Skeletal muscle cell (primary cell): Measurements from ENCODE around the gene SERPINA10.
"Not testable (repeated sequence)": the region's sequence is repeated elsewhere in the genome, so short reads cannot be mapped to it uniquely, and the experiment has no call there.

ENCODE experiments used
- DNase-seq: peaks from one replicate; pipeline ENCODE4 v3.0.0-alpha.2; 2010; ENCODE audit warnings: low read depth
- H3K4me3 ChIP-seq: 2 replicates; pipeline ENCODE4 v1.5.1; 2011; ENCODE audit warnings: low read depth, mild to moderate bottlenecking, control low read depth, low read length, moderate library complexity

The SERPINA10 gene

GRCh38 chr14:94316692-94317091 is 23.6 kb upstream of the SERPINA10 start:
- H3K4me3 ChIP-seq = no peak overlapping the region
- DNase-seq = no peak

DNA sequence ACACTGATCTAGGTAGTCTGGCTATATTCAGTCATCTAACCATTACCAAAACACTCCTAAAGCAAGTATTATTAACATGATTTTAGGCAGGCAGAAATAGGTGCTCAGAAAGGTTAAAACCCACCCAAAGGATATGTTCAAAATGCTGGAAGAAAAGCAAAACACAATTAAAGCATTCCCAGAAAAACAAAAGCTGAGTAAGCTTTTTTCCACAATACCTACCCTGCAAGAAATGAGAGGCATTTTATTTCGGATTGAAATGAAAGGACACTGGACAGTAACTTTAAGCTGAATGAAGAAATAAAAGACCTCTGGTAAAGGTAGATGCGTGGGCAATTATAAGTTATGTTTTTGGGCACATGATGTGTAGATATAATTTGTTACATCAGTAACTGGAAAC is 21.8 kb upstream of the SERPINA10 start:
- no peak overlapping the region for H3K4me3 ChIP-seq
- no peak for DNase-seq

GRCh38 chr14:94313991-94314655 is 21.1 kb upstream of the SERPINA10 start:
- no peak overlapping the region for H3K4me3 ChIP-seq
- DNase-seq = peak; percentile 23

DNA sequence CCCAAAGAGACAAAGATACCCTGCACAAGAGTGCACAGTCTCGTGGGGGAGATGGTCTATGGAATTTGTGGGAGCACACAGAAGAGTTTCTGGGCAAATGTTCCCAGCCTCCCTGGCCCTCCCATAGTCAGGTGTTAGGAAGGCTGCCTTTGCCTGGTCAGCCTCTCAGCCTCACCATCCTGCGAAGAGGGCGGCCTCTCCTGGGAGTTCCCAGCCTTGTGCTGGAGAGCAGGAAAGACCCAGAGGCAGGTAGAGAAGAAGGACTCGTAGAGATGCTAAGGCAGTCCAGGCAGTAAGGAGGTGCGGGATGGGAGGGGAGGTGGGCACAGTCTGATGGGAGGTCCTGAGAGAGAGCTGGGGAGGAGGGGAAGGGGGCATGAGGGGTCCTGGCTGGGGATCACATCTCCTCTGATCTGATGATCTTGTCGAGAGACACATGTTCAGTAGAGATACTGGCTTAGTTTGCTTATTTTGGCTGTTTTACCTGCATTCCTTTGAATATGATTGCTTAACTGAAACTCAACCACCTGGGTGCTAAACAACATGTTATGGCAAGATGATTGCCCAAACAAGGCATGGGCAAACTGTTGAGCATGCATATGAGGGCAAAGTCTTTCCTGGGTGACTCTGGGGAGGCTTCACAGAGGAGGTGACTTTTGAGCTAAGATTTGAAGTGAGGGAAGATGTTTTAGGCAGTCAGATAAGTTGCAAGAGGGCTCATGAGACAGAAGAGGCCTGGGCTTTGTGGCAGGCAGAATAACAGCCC is 19.6 kb upstream of the SERPINA10 start:
- DNase-seq = no peak
- no peak overlapping the region for H3K4me3 ChIP-seq

- no peak overlapping the region for H3K4me3 ChIP-seq
- DNase-seq = no peak
Observed at GRCh38 chr14:94310248-94310647, 17.2 kb upstream of the SERPINA10 start.

DNA sequence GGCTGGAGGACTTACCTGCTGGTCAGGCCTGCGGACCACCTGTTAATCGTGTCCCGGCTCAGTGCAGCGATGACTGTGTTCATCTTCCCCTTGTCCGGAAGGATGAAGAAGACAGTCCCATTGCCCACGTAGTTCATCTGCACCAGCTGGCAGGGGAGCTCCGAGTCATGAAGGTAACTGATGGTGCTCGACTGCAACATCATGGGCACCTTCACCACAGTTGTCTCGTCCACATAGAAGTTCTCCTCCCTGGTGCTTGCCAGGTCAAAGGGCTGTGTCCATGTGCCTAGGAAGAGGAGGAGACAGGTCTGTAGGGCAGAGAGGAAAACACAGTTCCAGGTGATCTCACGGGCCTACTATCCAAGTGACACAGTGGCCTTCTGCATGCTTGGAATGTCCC is 16.7 kb upstream of the SERPINA10 start:
- H3K4me3 ChIP-seq = no peak overlapping the region
- no peak for DNase-seq

GRCh38 chr14:94307410-94307992 is 14.4 kb upstream of the SERPINA10 start:
- no peak overlapping the region for H3K4me3 ChIP-seq
- no peak for DNase-seq

DNA sequence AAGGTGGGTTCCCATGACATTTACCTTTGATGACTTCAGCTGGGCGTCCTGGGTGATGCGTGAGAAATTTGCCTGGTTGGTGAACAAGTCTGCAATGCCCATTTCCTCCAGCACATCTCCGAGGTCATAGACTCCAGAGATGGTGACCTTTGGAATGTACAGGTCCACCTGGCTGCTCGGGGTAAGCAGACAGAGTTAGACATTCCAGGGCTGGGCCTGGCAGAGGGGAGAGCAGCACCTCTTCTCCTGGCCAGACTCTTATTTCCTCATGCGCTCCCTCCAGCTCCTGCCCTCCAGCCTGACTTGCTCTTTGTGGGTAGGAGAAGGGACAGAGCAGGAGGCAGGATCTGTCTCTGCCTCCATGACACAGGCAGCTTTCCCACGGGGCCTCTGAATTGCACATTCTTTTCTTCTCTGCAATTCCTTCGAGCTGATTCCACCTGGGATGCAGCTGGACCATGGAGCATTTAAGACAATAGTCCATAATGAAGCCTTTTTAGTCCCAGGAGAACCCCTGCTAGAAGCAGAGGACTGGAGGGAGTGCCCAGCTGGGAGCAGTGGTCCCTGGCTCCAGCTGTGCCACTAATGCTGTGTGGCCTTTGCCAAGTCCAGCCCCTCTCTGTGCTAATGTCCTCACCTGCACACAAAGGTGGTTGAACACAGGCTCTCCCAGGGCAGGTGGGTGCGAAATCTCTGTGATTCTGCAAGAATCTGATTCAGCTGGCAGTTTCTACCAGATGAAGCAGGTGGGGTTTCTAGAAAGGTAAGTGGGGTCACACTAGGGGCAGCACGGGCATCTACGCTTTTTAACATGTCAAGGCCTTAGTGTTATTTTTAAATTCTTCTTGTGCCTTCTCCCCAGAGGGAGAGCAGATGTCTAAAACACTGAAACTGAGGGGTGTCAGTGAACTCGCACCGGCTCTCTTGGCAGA is 13.2 kb upstream of the SERPINA10 start:
- DNase-seq = no peak

GRCh38 chr14:94305620-94306019 is 12.6 kb upstream of the SERPINA10 start:
- DNase-seq = no peak
- no peak overlapping the region for H3K4me3 ChIP-seq

More for the DNA sequence above, 13.2 kb upstream of the SERPINA10 start:
- no peak overlapping the region for H3K4me3 ChIP-seq

GRCh38 chr14:94304243-94304642 is 11.2 kb upstream of the SERPINA10 start:
- no peak overlapping the region for H3K4me3 ChIP-seq
- no peak for DNase-seq

DNA sequence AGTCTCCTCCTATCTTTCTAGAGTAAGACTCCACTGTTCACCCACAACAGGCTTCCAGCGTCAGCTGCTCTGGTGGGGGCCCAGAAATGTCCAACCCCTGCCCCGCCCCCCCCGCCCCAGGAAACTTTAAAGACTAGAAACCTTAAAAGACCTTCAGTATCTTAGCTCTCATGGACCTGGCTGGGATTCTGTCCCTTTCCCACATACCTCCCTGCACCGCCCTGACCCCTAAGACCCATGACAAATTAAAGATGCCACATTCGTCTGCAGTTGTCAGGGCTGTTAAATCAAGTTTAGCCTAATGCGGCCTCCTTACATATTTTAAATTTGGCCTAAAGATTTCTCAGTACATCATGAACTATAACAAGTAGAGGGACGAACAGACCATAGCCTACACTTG is 10.0 kb upstream of the SERPINA10 start:
- no peak overlapping the region for H3K4me3 ChIP-seq
- DNase-seq = no peak

DNA sequence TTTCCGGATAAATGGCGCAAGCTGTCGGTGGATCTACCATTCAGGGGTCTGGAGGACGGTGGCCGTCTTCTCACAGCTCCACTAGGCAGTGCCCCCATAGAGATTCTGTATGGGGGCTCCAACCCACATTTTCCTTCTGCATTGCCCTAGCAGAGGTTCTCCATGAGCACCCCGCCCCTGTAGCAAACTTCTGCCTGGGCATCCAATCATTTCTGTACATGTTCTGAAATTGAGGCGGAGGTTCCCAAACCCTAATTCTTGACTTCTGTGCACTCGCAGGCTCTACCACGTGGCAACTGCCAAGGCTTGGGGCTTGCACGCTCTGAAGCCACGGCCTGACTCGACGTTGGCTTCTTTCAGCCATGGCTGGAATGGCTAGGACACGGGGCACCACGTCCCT is 5.1 kb upstream of the SERPINA10 start:
- DNase-seq = no peak
- no peak overlapping the region for H3K4me3 ChIP-seq

GRCh38 chr14:94296181-94296545 is 3.1 kb upstream of the SERPINA10 start:
- not testable (repeated sequence) for DNase-seq, H3K4me3 ChIP-seq

GRCh38 chr14:94295360-94296180 is 2.5 kb upstream of the SERPINA10 start:
- no peak for DNase-seq
- H3K4me3 ChIP-seq = no peak overlapping the region

- no peak for DNase-seq
Observed at GRCh38 chr14:94293578-94293924, 483 bp upstream of the SERPINA10 start.

DNA sequence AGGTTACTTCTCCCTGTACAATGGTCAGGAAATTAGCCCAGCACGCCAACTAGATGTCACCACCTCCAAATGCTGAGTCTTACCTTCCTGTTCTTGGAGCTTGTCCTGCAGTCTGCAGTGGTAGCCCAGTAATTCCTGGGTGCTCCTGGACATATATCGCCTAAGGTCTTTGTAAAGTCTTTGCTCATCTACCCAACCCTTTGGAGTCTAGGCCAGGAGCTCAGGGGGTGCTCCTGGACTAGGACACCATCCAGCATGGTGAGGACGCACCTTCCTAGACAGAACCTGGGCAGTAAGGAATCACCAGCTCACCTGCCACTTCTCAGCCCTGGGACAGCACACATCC is 569 bp downstream of the SERPINA10 start:
- H3K4me3 ChIP-seq = no peak overlapping the region
- no peak for DNase-seq

More at GRCh38 chr14:94293578-94293924, 483 bp upstream of the SERPINA10 start:
- H3K4me3 ChIP-seq = no peak overlapping the region

GRCh38 chr14:94291906-94292525 is 1.1 kb downstream of the SERPINA10 start:
- H3K4me3 ChIP-seq = no peak overlapping the region

DNA sequence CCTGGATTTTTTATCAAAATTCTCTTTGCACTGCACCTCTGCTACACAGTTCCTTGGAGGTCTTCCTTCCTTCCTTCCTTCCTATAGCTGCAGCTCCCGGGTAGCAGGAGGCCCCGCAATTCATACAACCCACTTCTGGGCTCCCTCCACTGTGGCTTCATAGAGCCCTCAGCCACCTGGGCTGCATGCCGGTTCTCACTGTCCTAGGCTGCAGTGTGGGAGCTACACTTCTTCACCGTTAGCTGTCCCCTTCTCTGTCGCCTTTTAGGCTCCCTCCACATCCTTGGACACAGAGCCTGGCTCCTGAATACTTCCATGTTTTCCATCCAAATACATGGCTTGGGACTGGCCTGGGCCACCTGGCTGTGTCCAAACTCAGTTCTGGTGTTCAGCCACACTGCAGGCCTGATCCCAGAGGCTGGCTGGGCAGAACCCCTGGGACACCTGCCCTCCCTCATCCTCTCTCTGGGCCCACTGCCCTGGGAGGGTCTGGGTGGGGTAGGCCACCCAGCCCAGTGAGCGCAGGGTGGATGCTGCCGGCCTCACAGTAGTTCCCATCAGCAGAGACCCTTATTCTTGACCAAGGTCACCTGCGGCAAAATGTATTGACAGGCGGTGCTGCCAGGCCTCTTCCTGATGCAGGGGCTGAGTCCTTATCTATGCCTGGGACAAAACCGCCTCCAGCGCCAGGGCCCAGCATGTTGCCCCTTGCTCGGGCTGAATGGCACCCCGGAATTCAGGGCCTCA is 1.7 kb downstream of the SERPINA10 start:
- H3K4me3 ChIP-seq = no peak overlapping the region
- DNase-seq = no peak

More at GRCh38 chr14:94291906-94292525, 1.1 kb downstream of the SERPINA10 start:
- no peak for DNase-seq
